Dermis blood vessel endothelial cell (primary cell): ENCODE measurements around the gene TXNIP. TPM values are rescaled to one million over a fixed set of nuclear protein-coding genes. Genes with fewer than 3 reads are reported as not detected.

Source experiments
- DNase-seq: peaks from one replicate; pipeline ENCODE4 v3.0.0; 2010
- total RNA-seq: library from RNA; depleted of rRNA; stranded (reverse); fragments of >200 nt; gene quantifications from 2 replicates; pipeline ENCODE4 v1.2.3, GENCODE V29; 2014

Gene TXNIP
- total RNA-seq, 1 donor from 2014 or later: 151 TPM

DNA sequence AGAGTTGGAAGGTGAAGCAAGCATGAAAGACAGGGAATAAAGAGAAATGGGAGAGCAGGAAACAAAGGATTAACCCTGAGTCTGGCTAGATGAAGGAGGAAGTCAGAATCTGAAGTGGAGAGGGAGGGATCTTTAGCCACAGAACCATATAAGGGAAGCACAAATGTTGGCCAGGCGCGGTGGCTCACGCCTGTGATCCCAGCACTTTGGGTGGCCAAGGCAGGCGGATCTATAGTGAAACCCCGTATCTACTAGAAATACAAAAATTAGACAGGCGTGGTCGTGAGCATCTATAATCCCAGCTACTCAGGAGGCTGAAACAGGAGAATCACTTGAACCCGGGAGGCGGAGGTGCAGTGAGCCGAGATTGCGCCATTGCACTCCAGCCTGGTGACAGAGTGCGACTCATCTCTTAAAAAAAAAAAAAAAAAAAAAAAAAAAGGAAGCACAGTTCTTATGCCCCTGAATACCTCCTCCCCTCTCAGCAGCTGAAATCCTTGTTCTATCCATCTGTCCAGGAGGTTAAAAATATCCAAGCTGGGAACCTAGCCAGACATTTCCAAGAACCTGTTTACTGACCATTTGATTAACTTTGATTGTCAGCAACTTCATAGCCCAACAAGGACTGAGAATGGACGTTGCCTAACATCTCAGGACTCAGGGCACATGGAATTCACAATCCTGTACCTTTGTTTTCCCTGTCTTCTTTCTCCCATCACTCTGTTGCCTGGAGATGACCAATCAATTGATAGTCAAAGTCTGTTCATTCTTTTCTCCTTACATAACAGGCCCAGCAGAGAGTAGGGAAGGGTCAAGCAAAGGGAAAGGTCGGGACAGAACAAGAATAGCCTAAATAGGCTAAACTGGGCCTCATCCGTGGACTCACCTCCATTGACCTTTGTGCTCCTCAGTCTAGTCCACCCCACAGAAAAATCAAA lies 10.6 kb downstream of the TXNIP start:
- DNase-seq: peak; percentile 40

DNA sequence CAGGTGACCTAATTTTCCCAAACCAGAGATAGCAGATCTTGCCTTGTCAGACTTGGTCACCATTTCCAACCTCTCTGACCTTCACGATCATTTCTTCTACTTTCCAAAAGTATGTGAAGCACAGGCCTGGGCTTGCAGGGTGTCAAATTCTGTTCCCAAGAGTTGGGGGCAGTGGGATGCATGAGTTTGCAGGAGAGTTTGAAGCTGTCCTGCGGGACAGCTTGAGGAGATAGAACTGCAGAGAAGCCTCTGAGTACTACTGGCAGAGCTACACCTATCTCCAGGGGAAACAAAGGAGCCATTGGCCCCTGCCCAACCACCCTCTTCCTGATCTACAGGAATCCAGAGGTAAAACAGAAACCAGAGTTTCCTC lies 11.3 kb downstream of the TXNIP start:
- no peak for DNase-seq

DNA sequence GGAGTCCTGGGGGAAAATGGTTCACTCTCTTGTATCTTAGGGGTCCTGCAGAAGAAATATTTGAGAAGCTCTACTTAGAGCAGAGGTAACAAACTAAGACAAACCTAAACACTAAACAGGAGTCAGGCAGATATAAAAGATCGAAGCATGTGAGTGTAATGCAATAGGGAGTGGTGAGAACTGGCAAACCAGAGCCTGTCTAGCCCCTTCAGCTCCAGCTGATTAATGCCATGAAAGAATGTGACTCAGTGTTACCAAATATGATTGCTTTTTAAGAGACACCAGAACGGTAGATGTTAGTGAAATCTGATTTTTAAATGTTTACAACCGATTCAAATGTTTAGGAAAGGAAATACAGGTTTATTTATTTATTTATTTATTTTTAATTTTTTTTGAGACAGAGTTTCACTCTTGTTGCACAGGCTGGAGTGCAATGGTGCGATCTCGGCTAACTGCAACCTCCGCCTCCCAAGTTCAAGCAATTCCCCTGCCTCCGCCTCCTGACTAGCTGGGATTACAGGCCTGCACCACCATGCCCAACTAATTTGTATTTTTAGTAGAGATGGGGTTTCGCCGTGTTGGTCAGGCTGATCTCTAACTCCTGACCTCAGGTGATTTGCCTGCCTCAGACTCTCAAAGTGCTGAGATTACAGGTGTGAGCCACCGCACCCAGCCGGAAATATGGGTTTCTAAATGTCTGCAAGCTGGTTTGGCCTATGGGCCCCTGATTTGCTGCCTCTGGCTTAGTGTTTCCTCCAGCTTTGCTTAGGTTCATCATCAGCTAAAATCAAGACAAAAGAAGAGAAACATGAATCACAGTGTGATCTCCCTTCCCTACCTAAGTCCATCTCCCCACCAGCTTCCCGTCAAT lies 12.2 kb downstream of the TXNIP start:
- DNase-seq: no peak

DNA sequence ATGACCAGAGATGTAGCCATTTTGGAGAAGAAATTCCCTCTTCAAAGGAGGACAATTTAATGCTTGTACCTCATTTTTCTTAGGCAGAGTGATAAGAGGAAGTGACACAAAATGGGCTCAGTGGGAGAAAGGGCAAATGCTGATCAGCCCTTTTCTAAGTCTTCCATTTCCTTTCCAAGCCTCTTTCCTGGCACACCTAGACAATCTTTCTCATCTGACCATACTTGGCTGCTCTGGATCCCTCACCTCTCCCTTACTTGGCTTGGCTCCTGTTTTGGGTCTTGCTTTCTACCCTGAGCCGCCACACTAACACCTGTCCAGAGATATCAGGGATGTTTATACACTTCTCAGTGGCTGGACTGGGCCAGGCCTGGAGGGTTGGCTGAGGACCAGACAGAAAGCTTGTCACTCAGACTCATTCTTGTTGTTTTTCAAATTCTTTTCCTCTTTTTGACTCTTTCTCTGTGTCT lies 13.1 kb downstream of the TXNIP start:
- DNase-seq: no peak

DNA sequence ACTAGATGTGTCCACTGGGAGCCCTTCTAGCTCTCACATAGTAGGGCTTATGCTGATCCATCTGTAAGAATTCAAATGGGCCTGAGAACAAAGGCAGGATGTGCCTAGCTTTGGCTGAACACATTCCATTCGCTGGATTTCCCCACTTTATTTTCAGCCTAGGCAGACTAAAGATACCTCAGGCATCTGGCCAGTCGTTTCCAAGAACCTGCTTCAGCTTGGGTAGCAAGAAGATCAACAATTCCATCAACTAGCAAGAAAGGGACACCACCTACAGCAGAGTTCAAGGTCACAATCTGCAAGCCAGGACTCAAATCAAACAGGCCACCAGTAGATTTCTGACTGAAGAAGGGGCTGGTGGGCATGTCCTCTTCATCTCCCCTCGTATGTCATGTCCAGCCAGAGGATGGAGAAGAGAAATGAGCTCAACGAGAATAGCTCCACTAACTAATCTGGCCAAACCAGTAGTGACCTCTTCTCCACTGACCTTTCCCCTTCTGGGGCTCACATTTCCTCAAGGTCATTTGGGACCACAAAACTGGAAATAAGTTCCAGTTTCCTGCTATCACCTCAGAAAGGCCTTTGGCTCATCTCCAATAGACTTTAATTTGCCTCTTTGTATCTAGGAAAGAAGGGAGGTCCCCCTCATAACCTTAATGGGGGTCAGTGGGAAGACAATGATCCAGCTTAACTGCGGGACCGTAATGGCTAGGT lies 14.2 kb downstream of the TXNIP start:
- peak; percentile 73 for DNase-seq

DNA sequence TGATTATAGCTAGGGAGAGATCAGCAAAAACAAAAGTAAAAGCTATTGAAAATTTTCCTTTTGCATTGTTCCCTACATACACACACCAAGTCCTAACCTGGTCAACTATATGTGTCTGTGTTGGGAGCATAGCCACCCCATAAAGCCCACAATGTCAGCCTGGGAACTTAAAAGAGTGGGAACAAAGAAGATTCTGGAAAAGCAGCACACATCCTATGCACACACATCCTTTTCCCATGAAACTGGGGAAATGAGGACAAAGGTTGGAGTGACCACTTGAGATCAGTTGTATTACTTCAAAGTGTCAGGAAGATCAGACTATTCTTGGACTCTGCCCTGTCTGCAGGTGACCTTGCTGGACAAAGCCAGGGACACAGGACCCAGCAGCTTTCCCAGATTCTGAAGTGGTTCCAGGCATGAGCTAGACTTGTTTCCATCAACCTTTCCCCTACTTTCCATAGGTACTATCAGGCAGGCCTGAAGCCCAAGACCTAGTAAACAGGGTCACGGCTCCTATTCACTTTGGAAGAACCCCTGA lies 15.9 kb downstream of the TXNIP start:
- DNase-seq: peak; percentile 39

DNA sequence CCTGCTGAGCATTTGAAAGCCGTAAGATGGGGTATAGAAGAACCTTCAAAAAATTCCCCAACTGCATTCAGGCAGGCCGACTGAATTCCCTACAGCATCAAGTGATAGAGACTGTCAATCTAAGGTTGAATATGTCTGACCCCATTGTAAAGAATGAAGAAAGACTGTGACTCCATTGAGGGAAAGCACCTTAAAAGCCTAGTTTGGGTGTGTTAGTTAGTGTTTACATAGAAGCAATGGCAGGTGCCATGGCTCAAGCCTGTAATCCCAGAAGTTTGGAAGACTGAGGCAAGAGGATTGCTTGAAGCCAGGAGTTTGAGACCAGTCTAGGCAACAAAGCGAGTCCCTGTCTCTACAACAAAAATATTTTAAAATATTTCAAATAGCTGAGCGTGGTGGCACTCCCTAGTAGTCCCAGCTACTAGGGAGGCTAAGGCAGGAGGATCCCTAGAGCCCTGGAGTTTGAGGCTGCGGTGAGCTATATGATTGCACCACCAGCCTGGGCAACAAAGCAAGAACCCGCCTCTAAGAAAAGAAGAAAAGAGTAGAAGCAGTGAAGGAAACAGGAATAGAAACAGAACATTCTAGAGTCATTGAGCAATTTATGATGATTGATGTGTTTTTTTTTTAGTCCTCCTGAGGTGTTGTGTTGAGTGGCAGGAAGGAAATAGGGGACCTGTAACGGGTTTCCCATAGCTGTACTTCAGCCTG lies 16.5 kb downstream of the TXNIP start:
- DNase-seq: peak; percentile 63

DNA sequence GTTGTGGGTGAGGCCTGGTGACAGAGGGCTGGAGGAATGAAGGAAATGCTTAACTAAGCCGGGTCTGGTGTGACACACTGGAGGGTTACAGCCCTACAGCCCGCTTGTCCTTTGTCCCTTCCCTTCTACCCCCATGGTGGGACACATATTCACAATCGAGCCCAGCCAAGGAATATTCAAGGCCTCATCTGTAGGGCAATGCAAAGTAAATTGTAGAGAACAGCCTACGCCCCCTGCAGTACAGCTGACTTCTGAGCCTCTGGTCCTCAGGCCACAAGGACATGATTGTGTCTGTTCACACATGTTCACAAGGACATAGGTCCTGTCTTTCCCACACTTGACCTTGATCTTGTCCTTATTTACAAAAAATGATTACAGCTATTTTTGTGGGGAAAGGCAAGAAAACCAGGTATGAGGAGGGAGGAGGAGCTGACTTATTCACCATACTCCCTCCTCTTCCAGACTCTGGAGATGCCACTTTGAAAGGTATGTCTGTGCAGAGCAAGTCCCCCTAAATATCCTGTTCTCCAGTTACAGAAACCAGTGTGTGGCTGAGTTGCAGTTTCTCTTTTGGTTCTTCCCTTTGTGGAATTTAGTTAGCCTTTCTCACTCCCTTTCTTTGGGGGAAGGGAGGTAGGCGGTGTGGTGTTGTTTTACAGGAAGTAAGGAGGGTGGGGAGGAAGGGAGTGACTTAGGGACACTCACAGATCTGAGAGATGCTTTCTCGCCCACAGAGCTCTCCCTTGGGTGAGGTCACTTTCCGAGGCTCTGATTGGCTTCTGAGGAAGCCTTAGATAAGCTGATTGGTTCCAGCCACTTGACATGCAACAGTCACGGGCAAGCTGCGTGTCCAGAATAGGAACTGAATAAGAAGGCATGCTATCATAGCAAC lies 17.3 kb downstream of the TXNIP start:
- peak; percentile 98 for DNase-seq

DNA sequence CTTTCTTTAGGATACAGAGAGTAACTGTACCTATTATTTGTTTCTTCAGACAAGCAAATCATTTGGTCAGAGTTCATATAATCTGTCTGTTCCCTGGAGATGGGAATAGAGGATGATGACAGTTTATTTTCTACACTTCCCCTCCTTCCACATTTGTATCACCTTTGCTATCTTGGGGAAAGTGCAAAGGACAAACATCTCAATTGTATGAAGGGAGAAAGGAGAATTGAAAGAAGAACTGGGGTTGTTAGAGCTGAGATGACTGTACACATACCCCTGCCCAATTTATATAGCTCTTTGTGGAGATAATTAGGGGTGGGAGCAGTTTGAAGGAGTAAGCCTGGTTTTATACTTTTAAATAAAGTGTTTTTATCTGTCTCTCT lies 17.9 kb downstream of the TXNIP start:
- DNase-seq: no peak

DNA sequence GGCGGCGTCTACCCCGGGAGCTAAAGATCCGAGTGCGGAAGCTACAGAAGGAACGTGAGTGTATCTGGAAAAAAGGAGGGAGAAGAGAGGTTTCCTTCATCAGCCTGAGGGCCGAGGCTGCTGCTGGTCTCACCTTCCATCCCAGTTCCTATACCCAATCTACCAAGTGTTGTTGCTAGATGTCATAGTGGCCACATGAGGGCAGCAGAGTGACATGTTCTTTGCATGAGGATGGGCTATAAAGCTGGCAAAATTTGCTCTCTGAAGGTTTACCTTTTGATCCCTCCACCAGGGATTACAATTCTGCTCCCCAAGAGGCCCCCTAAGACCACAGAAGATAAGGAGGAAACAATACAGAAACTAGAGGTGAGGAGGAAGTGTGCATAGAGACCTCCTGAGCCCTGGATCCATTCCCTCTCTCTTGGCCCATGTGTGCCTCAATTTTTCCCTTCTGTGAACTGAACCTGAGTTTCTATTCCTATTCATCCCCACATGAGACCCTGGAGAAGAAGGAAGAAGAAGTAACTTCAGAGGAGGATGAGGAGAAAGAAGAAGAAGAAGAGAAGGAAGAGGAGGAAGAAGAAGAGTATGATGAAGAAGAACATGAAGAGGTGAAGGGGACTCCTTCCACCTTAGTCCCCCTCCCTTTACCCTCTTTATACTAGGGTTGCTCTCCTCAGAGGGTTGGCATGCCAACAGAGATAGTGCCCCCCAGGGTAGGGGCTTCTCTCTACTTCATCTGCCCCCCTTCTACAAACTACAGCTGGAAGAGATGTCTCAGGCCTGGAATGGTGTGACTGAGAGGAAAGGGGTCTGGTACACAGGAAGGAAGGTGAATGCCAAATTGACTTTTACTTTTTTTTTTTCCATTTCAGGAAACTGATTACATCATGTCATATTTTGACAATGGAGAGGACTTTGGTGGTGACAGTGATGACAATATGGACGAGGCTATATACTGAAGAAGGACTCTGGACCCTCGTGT lies 18.6 kb downstream of the TXNIP start:
- peak; percentile 91 for DNase-seq

DNA sequence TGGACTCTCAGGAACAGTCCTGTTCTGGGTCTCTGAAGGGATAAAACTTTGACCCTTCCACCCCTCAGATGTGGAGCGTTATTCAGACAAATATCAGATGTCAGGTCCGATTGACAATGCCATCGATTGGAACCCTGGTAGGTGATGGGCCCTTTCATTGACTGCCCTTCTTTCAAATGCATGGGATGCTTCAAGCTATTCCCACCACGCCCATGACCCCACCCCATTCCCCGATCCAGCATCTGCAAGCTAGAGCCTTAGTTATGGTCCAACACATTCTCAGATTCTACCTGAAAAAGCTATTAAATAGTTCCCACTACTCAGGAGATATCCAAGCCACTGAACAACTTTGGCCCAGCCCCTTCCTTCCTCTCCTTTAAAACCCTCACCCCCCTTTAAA lies 19.4 kb downstream of the TXNIP start:
- DNase-seq: no peak

DNA sequence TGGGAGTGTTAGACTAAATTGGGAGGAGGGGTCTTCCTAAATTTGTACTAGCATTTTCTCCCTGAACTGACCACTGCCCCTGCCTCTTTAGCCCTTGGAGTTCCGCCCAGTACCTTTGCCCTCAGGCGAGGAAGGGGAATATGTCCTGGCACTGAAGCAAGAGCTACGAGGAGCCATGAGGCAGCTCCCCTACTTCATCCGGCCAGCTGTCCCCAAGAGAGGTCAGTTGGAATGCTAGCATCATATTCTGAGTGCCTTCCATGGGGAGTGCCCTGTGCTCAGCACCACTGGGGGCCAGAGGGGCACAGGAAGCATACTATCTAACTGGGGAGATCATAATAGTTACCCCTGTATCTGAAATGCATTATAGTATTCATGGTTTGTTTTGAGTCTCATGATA lies 21.2 kb downstream of the TXNIP start:
- DNase-seq: no peak

DNA sequence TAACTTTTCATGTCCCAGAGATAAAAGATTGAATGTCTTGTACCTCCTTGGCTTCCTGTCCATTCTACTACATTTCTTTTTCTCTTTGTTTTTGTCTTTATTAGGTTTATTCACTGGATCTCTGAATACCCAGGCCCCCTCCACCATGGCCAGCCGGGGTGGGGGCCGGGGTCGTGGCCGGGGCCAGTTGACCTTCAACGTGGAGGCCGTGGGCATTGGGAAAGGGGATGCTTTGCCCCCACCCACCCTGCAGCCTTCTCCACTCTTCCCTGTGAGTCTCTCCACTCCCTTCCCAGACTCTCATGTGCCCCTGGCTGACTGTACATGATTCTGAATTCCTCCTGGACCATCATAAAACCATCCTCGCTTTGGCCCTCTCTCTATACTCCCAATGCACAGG lies 21.7 kb downstream of the TXNIP start:
- DNase-seq: no peak

DNA sequence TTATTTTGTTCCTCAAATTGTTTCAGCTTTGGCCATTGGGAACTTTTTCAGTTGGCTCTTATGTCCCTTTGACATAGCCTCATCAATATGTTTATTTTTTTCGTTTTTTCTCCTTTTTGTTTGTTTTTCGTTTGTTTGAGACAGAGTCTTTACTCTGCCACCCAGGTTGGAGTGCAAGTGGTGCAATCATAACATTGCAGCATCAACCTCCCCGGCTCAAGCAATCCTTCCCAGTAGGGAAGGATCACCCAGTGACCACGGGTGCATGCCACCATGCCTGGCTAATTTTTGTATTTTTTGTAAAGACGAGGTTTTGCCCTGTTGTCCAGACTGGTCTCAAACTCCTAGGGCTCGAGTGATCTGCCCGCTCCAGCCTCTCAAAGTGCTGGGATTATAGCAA lies 23.8 kb downstream of the TXNIP start:
- no peak for DNase-seq

DNA sequence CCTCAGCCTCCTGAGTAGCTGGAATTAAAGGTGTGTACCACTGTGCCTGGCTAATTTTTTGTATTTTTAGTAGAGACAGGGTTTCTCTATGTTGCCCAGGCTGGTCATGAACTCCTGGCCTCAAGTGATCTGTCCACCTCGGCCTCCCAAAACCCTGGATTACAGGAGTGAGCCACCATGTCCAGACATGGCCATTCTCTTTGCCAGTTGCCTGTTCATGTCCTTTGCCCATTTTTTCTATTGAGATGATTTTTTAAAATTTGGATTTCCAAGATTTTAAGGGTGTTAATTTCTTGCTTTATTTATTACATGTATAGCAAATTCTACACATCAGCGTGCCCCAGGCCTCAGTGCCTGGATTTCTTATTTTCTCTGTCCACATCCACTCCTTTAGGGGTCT lies 29.1 kb downstream of the TXNIP start:
- no peak for DNase-seq

DNA sequence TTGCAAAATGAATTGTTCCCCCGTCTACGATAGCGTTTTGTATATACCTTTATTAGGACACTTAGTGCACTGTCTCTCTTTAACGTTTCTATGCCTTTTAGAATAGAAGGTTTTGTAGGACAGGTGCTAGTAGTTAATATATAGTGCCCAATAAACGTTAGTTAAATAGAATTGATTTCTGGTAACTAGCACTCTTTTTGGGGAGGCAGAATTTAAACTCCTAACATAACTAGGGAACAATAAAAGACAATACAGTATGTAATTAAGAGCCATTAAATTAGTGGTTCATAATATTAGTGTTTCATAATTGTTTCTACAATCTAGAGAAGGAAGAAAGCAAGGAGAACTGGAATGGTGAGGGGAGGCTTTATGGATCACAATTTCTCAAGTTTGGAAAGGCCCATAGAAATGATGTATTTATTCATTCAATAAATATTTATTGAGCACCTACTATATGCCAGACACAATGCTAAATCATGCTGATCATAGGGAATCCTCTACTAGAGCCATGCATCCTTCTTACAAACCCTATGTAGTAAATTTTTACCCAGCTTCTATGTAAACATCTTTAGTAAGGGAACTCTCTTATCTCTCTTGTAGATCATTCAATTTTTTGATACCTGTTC lies 31.1 kb downstream of the TXNIP start:
- no peak for DNase-seq

DNA sequence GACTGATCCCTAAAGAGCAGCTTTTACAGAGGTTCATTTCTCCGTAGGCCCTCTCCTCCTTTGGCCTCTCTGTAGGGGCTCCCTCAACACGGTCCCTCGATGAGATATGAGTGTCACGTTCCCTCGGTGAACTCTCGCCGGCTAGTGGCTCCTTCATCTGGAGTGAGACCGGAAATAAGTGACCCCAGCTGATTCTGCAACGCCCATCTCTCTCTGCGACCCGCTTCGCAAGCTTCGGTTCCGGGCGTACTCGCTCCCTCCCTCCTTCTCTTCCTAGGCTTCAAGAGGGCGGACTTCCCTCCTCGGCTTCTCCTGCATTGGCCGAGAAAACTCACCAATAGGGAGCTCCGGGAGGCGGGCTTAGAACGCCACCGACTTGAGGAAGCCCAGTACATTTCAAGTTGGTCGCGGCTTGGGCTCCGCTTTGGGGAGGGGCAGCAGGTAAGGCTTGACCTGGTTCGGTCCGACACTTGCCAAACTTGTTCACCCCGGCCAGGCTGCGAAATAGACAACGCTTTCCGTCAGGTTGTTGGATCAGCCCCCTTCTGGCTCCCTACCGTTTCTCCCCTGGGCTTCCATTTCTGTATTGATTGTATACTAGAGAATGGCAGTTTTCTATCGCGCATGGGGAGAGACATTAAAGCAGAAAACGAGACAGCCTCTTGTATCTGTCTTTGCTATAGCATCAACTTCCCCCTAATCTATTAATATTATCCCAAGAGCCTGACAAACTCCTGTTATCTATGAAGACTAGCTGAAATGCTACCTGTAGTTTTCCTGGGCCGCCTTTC lies 31.9 kb downstream of the TXNIP start, which contains the start of the genes ANKRD34A and POLR3GL:
Gene ANKRD34A (minus strand): TSS at position 248 of the 791 bp plus-strand sequence. CDS start 2,816 bp downstream, outside the sequence.
Gene POLR3GL (plus strand): TSS at position 363 of the 791 bp plus-strand sequence. CDS start 10,176 bp downstream, outside the sequence.
- DNase-seq: peak; percentile 94
